Vagina (tissue), 2 donors: ENCODE data around the gene KRT15. TPM values are rescaled to one million over a fixed set of nuclear protein-coding genes. Genes with fewer than 3 reads are reported as not detected.
A peak's percentile ranks its signal among the peaks of the same experiment; 100 is the strongest.

Experiments used
- DNase-seq, 2 donors: peaks; one replicate each; pipeline ENCODE4 v3.0.0-alpha.2; 2017; ENCODE audit errors: extremely low spot score in 2 of 2
- H3K27ac ChIP-seq: fragments of 200-600 bp; sonication (generic); one replicate; pipeline ENCODE4 v1.5.1; 2019
- H3K27me3 ChIP-seq: fragments of 200-600 bp; sonication (generic); one replicate; pipeline ENCODE4 v1.5.1; 2019
- H3K36me3 ChIP-seq, 2 donors: fragments of 200-600 bp; sonication (generic); one replicate each; pipeline ENCODE4 v1.5.1; 2017 to 2019
- H3K4me1 ChIP-seq: fragments of 200-600 bp; sonication (generic); one replicate; pipeline ENCODE4 v1.5.1; 2019
- H3K4me3 ChIP-seq, 2 donors: fragments of 200-600 bp; sonication (generic); 1 replicate in 1 of 2; 2 replicates in 1 of 2; pipeline ENCODE4 v1.5.1; 2016 to 2019
- H3K9me3 ChIP-seq: fragments of 200-600 bp; sonication (generic); one replicate; pipeline ENCODE4 v1.5.1; 2019
- POLR2A ChIP-seq, 2 donors: fragments of 450-650 bp; IDR thresholded peaks; one replicate each; pipeline ENCODE4 v1.6.1; 2017; ENCODE audit warnings: antibody characterized with exemption in 2 of 2, mild to moderate bottlenecking in 2 of 2, moderate library complexity in 2 of 2
- POLR2AphosphoS5 ChIP-seq, 2 donors: sonication (generic); formaldehyde crosslinking; IDR thresholded peaks; one replicate each; pipeline ENCODE4 v1.9.0; 2017; ENCODE audit warnings: antibody characterized with exemption in 2 of 2, mild to moderate bottlenecking in 2 of 2, low read depth in 1 of 2; ENCODE audit not compliant: insufficient read depth in 1 of 2
- intact Hi-C: fragments of 100-400 bp; cut with DNase I; formaldehyde crosslinking; loops from one replicate; pipeline ENCODE4 v1.15.1; 2023
- total RNA-seq: library from RNA; depleted of rRNA; stranded (reverse); fragments of >200 nt; gene quantifications from one replicate; pipeline ENCODE4 v1.2.3, GENCODE V29; 2016
- TF ChIP-seq, protein P1 (sequence below), 3 experiments: fragments of 450-650 bp in 2 of 3; fragments of 200-600 bp in 1 of 3; sonication (generic) in 1 of 3; IDR thresholded peaks; one replicate each; pipeline ENCODE4 v1.5.1; 2017 to 2019; ENCODE audit warnings: antibody characterized with exemption in 3 of 3, mild to moderate bottlenecking in 2 of 3, moderate library complexity in 2 of 3

The KRT15 gene
- total RNA-seq, 1 donor from 2014 or later: 931 TPM

DNA sequence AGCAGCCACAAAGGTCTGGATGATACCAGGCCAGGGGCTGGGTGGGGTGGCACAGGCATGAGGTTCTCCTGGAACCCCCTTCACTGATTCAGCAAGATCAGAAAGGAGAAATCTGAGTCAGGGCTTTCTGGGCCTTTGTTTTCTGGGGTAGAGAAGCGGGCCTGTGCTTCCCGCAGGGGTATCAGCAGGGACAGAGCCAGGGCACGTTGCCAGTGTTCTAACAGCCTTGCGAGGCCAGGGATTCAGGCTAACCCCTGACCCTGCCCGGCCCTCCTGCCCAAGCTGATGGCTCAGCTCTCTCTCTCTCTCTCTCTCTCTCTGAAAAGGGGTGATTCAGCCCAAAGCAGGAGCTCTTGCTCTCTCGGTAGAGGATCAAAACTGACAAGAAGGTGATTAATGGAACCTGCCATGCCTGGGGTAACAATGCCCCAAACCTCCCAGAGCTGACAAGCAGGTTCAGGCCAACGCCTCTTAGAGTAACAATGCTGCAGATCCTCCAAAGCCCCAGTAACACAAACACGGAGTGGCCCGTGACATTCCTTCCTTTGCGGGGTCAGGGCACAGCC lies 11.3 kb downstream of the KRT15 start:
- no peak for TF ChIP-seq POLR2A (IDR thresholded peaks at IDR 0.05)
- TF ChIP-seq, protein P1, sequence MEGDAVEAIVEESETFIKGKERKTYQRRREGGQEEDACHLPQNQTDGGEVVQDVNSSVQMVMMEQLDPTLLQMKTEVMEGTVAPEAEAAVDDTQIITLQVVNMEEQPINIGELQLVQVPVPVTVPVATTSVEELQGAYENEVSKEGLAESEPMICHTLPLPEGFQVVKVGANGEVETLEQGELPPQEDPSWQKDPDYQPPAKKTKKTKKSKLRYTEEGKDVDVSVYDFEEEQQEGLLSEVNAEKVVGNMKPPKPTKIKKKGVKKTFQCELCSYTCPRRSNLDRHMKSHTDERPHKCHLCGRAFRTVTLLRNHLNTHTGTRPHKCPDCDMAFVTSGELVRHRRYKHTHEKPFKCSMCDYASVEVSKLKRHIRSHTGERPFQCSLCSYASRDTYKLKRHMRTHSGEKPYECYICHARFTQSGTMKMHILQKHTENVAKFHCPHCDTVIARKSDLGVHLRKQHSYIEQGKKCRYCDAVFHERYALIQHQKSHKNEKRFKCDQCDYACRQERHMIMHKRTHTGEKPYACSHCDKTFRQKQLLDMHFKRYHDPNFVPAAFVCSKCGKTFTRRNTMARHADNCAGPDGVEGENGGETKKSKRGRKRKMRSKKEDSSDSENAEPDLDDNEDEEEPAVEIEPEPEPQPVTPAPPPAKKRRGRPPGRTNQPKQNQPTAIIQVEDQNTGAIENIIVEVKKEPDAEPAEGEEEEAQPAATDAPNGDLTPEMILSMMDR (IDR thresholded peaks at IDR 0.05): no peak
- TF ChIP-seq POLR2AphosphoS5 (IDR thresholded peaks at IDR 0.05; ENCODE audit: insufficient read depth in 1 of 2, low read depth in 1 of 2): no peak
- DNase-seq: no peak
- Histone ChIP-seq H3K9me3 (no peaks in the 10 kb centered on the region), H3K4me1 (peaks cover 30% of the 10 kb centered on the region), H3K27ac (peak overlapping the region; percentile 63), H3K4me3 (no peak overlapping the region), H3K27me3 (no peaks in the 10 kb centered on the region), H3K36me3 (no peaks in the 10 kb centered on the region)
- intact Hi-C loops: no loop called here

DNA sequence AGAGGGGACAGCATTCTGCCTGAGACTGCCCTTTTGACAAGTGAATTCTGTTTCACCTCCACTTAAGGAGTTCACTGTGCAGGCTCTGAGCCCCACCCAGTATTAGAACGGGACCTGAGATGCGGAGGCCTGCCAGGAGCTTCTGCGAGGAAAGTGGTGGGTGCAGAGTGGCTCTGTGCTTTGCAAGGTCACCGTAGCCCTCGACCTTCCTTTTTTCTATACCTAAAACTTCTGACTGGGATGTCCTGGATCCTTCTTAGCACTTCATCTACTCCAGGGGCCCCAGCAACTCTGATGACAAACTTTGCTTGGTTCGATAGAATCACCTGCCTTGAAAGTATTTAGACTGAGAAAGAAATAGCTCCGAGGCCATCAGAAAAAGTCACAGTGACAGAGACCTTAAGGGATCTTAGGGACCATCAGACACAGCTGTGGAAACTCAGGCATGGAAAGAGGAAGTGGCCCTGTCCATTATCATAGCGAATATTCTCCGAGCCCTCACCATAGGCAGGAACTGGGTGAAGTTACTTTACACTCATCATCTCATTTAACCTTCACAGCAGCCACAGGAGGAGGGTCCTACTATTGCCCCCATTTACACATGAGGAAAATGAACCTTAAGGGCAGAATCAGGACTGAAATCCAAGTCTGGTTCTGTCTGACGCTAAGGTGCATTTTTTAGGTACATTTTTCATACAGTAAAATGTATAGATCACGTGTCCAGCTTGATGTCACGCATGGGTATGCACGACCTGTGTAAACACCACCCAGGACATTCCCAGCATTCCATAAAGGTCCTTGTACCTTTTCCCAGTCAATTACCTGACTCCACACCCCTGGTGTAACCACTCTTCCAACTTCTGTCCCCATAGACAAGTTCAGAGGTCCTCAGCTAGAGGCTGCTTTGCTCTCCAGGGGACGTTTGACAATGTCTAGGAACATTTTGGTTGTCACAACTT lies 12.6 kb downstream of the KRT15 start:
- intact Hi-C loops: no loop called here
- no peaks in the 10 kb centered on the region for H3K27me3 ChIP-seq
- TF ChIP-seq POLR2AphosphoS5 (IDR thresholded peaks at IDR 0.05; ENCODE audit: insufficient read depth in 1 of 2, low read depth in 1 of 2) (no peak), POLR2A (IDR thresholded peaks at IDR 0.05) (no peak)
- TF ChIP-seq, protein P1 (IDR thresholded peaks at IDR 0.05): no peak
- no peaks in the 10 kb centered on the region for H3K36me3 ChIP-seq
- peaks cover 30% of the 10 kb centered on the region for H3K4me1 ChIP-seq
- H3K27ac ChIP-seq: peak overlapping the region; percentile 63
- H3K4me3 ChIP-seq: no peak overlapping the region
- no peaks in the 10 kb centered on the region for H3K9me3 ChIP-seq
- no peak for DNase-seq

DNA sequence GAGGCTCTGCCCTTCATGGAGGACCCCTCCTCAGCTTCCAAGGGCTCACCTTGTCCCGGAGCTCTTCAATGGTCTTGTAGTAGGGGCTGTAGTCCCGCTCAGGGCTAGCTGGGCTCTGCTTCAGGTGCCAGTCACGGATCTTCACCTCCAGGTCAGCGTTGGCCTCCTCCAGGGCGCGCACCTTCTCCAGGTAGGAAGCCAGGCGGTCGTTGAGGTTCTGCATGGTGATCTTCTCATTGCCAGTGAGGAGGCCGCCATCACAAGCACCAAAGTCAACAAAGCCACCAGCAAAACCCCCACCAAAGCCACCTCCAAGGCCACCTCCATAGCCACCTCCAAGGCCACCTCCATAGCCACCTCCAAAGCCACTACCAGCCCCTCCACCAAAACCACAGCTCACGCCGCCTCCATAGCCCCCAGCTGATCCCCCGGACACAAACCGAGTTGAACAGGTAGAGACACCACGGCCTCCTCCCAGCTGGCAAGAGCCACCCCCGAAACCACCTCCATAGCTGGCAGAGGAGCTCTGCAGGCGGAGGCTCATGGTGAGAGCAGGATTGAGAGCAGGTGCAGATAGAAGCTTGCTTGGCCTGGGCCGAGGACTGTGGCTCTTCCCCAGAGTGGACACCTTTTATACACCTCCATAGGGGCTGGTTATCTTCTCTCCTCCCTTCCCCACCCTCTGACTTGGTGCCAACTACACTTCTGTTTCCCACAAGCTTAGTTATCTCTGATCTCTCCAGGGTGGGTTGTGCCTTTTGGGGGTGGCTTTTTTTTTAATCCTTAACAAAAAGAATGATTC lies 13.5 kb downstream of the KRT15 start, which contains the start of gene KRT13:
KRT13 (minus strand) TSS at position 606 of the 802 bp plus-strand sequence; CDS start at position 544, 62 bp downstream.
- no peaks in the 10 kb centered on the region for H3K27me3 ChIP-seq
- no peaks in the 10 kb centered on the region for H3K9me3 ChIP-seq
- H3K4me1 ChIP-seq: peaks cover 32% of the 10 kb centered on the region
- H3K4me3 ChIP-seq: peak within 1 kb of the TSS in 1 of 2 donors; percentile 30
- no peaks in the 10 kb centered on the region for H3K36me3 ChIP-seq
- no peak for TF ChIP-seq POLR2A (IDR thresholded peaks at IDR 0.05)
- TF ChIP-seq POLR2AphosphoS5 (IDR thresholded peaks at IDR 0.05; ENCODE audit: insufficient read depth in 1 of 2, low read depth in 1 of 2): peak in 1 of 2 donors; percentile 27
- no peak for DNase-seq
- intact Hi-C loops: no loop called here
- peak within 1 kb of the TSS; percentile 47 for H3K27ac ChIP-seq

DNA sequence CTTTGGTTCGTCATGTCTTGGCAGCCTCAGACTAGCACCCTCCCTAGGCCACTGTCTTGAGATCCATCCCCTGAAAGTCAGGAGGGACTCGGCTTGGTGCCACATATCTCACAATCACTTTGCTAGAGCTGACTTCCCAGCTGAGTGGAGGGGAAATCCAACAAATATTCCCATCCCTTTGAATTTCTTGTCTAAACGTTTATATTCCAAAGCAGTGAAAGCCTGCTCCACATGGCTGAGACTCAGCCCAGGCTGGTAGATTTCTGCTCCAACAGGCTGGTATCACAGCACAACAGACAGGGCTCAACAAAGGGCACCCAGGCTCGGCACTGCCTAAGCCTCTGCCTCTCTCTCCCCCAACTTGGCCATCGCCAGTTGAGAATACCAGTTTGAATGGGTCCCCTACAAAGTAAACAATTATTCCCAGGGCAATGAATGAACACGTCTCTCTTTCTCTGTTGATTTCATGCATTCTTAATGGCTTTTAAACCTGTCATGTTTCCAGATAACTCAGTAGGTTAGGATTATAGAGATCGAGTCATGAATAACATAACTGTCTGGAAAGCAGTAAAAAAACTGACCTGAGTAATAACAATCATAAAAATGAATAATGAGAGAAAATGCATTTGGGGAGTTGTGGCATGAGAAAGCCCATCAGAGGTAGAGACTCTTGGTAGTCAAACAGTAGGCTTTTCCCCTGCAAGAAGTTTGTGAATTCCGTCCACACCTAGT lies 14.3 kb downstream of the KRT15 start:
- H3K27ac ChIP-seq: peak overlapping the region; percentile 47
- no peak for DNase-seq
- TF ChIP-seq POLR2A (IDR thresholded peaks at IDR 0.05) (no peak), POLR2AphosphoS5 (IDR thresholded peaks at IDR 0.05; ENCODE audit: insufficient read depth in 1 of 2, low read depth in 1 of 2) (no peak)
- TF ChIP-seq, protein P1 (IDR thresholded peaks at IDR 0.05): no peak
- no peaks in the 10 kb centered on the region for H3K9me3 ChIP-seq
- H3K36me3 ChIP-seq: no peaks in the 10 kb centered on the region
- intact Hi-C loops: no loop called here
- H3K4me1 ChIP-seq: peaks cover 38% of the 10 kb centered on the region
- H3K4me3 ChIP-seq: peak overlapping the region in 1 of 2 donors; percentile 30
- no peaks in the 10 kb centered on the region for H3K27me3 ChIP-seq
